ENCODE measurements around the gene NUP62. TPM values are rescaled to one million over a fixed set of nuclear protein-coding genes. Genes with fewer than 3 reads are reported as not detected.

Gene NUP62
- total RNA-seq, 1 donor from 2014 or later = 39.3 TPM

- H3K4me1 ChIP-seq = no peaks in the 10 kb centered on the region
- no peak overlapping the region for H3K4me3 ChIP-seq
- ATAC-seq (no peak), DNase-seq (no peak)
- peaks cover 34% of the 10 kb centered on the region for H3K36me3 ChIP-seq
- no peaks in the 10 kb centered on the region for H3K27me3 ChIP-seq
- TF ChIP-seq CTCF (IDR thresholded peaks at IDR 0.05) = no peak
- intact Hi-C loops (cut with DNase I) = no loop called here
- no peak overlapping the region for H3K27ac ChIP-seq
- no peaks in the 10 kb centered on the region for H3K9me3 ChIP-seq
Measured at GRCh38 chr19:49920624-49921363, 8.5 kb downstream of the NUP62 start.

GRCh38 chr19:49918089-49918488 lies 11.2 kb downstream of the NUP62 start:
- DNase-seq = no peak
- Histone ChIP-seq H3K4me1 (no peaks in the 10 kb centered on the region), H3K27me3 (no peaks in the 10 kb centered on the region), H3K9me3 (no peaks in the 10 kb centered on the region), H3K4me3 (no peak overlapping the region), H3K27ac (no peak overlapping the region), H3K36me3 (peaks cover 7% of the 10 kb centered on the region)
- no peak for TF ChIP-seq CTCF (IDR thresholded peaks at IDR 0.05)
- intact Hi-C loops (cut with DNase I) = no loop called here
- no peak for ATAC-seq

- intact Hi-C loops (cut with DNase I) = no loop called here
- peak; percentile 11 for TF ChIP-seq CTCF (IDR thresholded peaks at IDR 0.05)
- H3K27me3 ChIP-seq = no peaks in the 10 kb centered on the region
- DNase-seq = no peak
- H3K36me3 ChIP-seq = peaks cover 14% of the 10 kb centered on the region
- H3K4me1 ChIP-seq = no peaks in the 10 kb centered on the region
- H3K9me3 ChIP-seq = no peaks in the 10 kb centered on the region
- no peak overlapping the region for H3K27ac ChIP-seq
- ATAC-seq = peak; percentile 47
- H3K4me3 ChIP-seq = no peak overlapping the region
Measured at GRCh38 chr19:49916839-49917733, 12.2 kb downstream of the NUP62 start.

- Histone ChIP-seq H3K9me3 (no peaks in the 10 kb centered on the region), H3K27ac (no peak overlapping the region), H3K4me3 (no peak overlapping the region), H3K27me3 (no peaks in the 10 kb centered on the region), H3K4me1 (peaks cover 5% of the 10 kb centered on the region), H3K36me3 (peaks cover 8% of the 10 kb centered on the region)
- no peak for ATAC-seq
- TF ChIP-seq CTCF (IDR thresholded peaks at IDR 0.05) = no peak
- intact Hi-C loops (cut with DNase I) = no loop called here
- DNase-seq = no peak
Measured at GRCh38 chr19:49915271-49915670, 14.0 kb downstream of the NUP62 start.

GRCh38 chr19:49913720-49914119 lies 15.6 kb downstream of the NUP62 start:
- H3K4me1 ChIP-seq = peaks cover 5% of the 10 kb centered on the region
- ATAC-seq = no peak
- DNase-seq = no peak
- H3K36me3 ChIP-seq = peaks cover 8% of the 10 kb centered on the region
- no peak for TF ChIP-seq CTCF (IDR thresholded peaks at IDR 0.05)
- no peak overlapping the region for H3K27ac ChIP-seq
- intact Hi-C loops (cut with DNase I) = no loop called here
- no peaks in the 10 kb centered on the region for H3K27me3 ChIP-seq
- H3K9me3 ChIP-seq = no peaks in the 10 kb centered on the region
- H3K4me3 ChIP-seq = no peak overlapping the region
